Central memory CD8-positive, alpha-beta T cell (primary cell): Measurements from ENCODE around the gene DLGAP5.

Experiments used
- ATAC-seq: fragments of 150-1000 bp; cut with Tn5 transposase; replicated peaks from 2 replicates; pipeline ENCODE4 v1.10.0; 2022; ENCODE audit warnings: mild to moderate bottlenecking, moderate FRiP score, moderate number of reproducible peaks; ENCODE audit not compliant: poor library complexity, severe bottlenecking; ENCODE audit errors: extremely low read depth
- DNase-seq, 2 donors: peaks; one replicate each; pipeline ENCODE4 v3.0.0; 2021; ENCODE audit warnings: low spot score in 2 of 2
- H3K27ac Mint-ChIP-seq: one replicate; pipeline ENCODE4 v1.8.0; 2022; ENCODE audit warnings: low read depth, mild to moderate bottlenecking, moderate library complexity, mixed read lengths
- H3K27me3 Mint-ChIP-seq: one replicate; pipeline ENCODE4 v1.8.0; 2022; ENCODE audit warnings: mixed read lengths
- H3K36me3 Mint-ChIP-seq: one replicate; pipeline ENCODE4 v1.8.0; 2022; ENCODE audit warnings: mild to moderate bottlenecking, moderate library complexity, mixed read lengths; ENCODE audit not compliant: insufficient read depth
- H3K4me1 Mint-ChIP-seq: one replicate; pipeline ENCODE4 v1.8.0; 2022; ENCODE audit warnings: mixed read lengths
- H3K4me3 Mint-ChIP-seq: one replicate; pipeline ENCODE4 v1.8.0; 2022; ENCODE audit warnings: mild to moderate bottlenecking, moderate library complexity, mixed read lengths
- H3K9me3 Mint-ChIP-seq: one replicate; pipeline ENCODE4 v1.8.0; 2022; ENCODE audit warnings: mixed read lengths

Gene DLGAP5

DNA sequence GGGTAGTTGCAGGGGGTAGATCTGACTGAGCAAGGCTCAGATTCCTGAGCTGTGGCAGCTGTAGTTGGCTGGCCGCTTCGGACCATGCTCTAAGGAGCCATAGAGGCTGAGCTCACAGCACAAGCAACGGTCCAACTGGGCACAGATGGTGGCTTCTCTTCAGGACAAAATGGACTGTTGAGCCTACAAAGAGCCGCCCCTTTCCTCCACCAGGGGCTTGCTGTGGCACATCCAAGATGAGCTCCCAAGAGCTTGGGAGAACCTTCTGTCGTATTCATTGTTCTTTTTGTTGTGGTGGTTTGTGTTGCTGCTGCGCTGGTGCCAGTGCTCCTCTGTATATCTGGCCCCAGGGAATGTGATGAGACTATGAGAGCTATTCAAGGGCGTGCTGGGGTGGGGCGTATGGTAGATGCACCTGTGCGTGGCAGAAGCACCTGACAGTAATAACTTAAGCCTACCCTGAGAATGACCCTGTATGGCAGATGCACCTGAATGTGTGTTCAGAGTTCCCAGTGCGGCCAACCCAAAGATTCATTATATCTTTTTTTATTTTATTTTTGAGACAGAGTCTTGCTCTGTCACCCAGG, 80.2 kb downstream of the DLGAP5 start:
- DNase-seq = no peak
- no peak overlapping the region for H3K27ac Mint-ChIP-seq

DNA sequence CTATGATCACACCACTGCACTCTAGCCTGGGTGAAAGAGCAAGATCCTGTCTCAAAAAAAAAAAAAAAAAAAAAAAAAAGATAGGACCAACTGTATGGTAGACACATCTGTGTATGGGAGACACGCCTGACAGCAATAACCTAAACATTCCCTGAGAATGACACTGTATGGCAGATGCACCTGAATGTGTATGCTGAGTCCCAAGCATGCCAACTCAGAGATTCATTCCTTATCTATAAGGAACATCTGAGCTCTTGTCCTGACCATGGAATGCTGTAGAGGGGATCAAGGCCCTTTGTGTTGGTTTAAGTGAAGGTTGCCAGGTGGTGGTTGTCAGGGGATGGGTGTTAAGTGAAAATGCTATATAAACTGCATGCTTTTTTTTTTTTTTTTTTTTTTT, 81.5 kb downstream of the DLGAP5 start:
- Mint-ChIP-seq H3K4me3 (no peak overlapping the region), H3K4me1 (peaks cover 10% of the 10 kb centered on the region), H3K36me3 (peaks cover 3% of the 10 kb centered on the region), H3K9me3 (no peaks in the 10 kb centered on the region), H3K27ac (no peak overlapping the region), H3K27me3 (no peaks in the 10 kb centered on the region)
- no peak for DNase-seq
- ATAC-seq = no peak

More for the DNA sequence above, 80.2 kb downstream of the DLGAP5 start:
- ATAC-seq = no peak
- Mint-ChIP-seq H3K4me1 (peaks cover 10% of the 10 kb centered on the region), H3K27me3 (no peaks in the 10 kb centered on the region), H3K4me3 (no peak overlapping the region), H3K36me3 (peaks cover 3% of the 10 kb centered on the region), H3K9me3 (no peaks in the 10 kb centered on the region)

DNA sequence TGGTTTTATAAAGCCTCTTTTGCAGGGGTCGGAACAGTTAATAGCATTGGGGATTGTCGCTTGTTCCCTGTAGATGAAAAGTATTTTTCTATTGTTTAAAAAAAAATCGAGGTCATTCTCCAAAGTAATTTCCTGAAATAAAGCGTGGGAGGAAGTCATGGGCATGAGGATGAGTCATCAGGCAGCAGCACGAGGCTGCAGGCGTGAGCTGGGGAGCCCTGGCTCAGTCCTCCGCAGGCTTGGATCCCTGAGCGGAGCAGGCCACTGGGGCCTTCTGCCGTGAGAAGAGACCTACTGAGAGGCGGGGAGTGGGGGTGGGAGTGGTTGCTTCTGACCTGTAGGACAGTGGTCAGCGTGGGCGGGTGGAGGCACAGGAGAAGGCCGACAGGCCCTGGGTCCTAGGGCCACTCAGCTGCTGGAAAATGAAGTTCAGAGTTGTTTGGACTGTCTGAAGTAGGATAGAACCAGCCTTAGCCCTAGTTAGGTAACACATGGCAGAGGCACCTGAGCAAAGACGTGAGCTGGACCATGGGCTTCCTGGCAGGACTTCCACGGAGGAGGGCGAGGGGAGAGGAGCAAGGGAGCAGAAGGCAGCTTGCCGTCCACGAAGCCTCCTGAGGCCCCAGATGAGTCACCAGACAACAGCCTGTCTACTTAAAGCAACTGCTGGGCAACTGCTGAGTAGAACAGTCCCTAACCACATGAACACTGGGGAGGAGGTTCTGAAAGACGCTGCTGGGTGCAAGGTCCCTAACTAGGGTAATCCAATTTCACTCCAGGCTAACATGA, 83.4 kb downstream of the DLGAP5 start:
- Mint-ChIP-seq H3K36me3 (peaks cover 3% of the 10 kb centered on the region), H3K27ac (peak overlapping the region; percentile 44), H3K27me3 (no peaks in the 10 kb centered on the region), H3K9me3 (no peaks in the 10 kb centered on the region), H3K4me1 (peaks cover 25% of the 10 kb centered on the region), H3K4me3 (no peak overlapping the region)
- no peak for ATAC-seq
- no peak for DNase-seq

DNA sequence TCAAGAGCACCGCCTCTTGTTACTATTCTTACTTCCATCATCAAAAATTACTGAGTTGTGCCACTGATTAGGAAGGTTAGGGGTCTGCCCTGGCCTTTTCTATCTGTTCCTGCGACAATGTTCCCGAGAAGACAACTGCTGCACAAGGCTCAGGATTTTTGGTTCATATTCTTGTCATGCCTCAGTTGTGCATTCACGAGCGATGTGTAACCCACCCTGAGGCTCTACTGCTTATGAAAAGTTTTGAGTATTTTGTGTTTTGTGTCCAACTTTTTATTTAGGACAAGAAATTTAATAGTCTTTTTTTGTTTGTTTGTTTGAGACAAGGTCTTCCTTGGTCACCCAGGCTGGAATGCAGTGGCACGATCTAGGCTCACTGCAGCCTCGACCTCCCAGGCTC, 85.4 kb downstream of the DLGAP5 start:
- Mint-ChIP-seq H3K9me3 (no peaks in the 10 kb centered on the region), H3K4me1 (peaks cover 41% of the 10 kb centered on the region), H3K4me3 (no peak overlapping the region), H3K27ac (peak overlapping the region; percentile 58), H3K27me3 (no peaks in the 10 kb centered on the region), H3K36me3 (peaks cover 3% of the 10 kb centered on the region)
- DNase-seq (no peak), ATAC-seq (no peak)

DNA sequence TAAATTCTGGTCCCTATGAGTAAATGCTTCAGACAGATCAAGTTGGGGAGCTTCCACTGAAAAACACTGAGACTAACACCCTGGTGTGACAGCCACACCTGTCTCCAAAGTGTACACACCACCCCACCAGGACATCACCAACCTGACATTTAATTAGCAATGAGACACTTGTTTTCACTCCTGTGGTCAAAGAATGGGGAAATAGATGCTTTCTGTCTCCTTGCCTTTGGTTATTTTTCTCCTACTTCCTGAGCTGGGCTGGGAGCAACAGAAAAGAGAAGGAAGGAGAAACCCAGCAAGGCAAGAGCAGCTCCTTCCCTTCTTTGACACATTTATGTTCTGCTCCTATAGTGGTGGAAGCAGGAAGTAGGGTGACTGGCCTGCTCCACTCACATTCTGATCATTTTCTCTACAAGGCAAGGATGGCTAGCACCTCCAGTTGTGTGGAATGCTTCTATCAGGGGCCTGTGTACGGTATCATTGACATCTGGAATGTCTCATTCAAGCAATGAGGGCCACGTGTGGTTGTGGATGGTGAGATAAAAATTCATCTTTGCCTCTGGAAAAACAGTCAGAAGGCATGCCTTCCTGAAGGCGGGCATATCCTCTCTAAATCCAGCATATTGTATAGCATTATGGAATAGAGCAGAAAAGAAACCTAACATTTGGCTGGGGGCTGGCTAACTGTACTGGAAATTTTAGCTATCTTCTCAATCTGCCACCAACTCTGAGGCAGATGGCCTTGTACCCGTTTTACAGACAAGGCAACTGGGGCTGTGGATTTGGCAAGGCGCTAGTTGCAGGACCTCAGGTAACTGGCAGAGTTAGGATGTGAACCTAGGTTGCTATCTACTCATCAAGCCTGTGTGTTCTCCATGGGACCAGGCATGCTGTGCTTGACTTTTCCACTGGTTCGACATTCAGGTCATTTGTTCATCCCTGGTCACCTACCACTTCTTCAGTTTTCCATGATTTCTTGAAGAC, 87.1 kb downstream of the DLGAP5 start:
- Mint-ChIP-seq H3K27ac (peak overlapping the region; percentile 97), H3K9me3 (no peaks in the 10 kb centered on the region), H3K27me3 (no peaks in the 10 kb centered on the region), H3K36me3 (peaks cover 5% of the 10 kb centered on the region), H3K4me1 (peaks cover 52% of the 10 kb centered on the region), H3K4me3 (peak overlapping the region; percentile 37)
- ATAC-seq (no peak), DNase-seq (no peak)

DNA sequence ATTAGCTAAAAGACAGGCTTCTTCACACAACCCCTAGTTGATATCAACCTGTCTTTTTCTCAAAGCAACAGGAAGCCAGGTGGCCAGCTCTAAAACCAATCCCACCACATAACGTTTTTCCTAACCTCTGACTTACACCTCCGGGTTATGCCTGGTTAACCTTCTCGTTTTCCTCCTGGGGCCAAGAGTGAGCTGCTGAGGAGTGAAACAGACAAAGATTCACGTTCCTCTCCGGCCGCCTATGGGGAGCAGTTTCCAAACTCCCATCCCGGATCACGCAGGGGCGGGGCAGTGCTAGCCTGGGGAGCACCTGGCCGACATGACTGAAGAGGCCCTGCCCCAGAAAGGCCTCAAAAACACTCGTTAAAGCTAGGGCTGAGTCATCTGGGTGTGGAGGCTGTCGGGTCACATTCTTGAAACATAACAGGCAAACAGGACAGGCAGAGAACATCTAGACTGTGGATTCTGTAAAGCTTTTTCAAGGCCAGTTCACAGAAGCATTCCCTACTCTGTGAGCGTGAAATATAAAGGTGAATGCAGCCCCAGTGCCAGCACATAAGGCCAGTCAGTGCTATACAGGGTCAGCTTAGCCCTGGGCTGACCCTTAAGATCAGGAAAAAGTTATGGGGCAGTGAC, 88.3 kb downstream of the DLGAP5 start:
- H3K36me3 Mint-ChIP-seq = peaks cover 3% of the 10 kb centered on the region
- peaks cover 57% of the 10 kb centered on the region for H3K4me1 Mint-ChIP-seq
- peak overlapping the region; percentile 97 for H3K27ac Mint-ChIP-seq
- H3K4me3 Mint-ChIP-seq = peak overlapping the region; percentile 67
- ATAC-seq (peak; percentile 62), DNase-seq (peak; percentile 23 to 43)
- H3K9me3 Mint-ChIP-seq = peaks cover 5% of the 10 kb centered on the region
- H3K27me3 Mint-ChIP-seq = no peaks in the 10 kb centered on the region

DNA sequence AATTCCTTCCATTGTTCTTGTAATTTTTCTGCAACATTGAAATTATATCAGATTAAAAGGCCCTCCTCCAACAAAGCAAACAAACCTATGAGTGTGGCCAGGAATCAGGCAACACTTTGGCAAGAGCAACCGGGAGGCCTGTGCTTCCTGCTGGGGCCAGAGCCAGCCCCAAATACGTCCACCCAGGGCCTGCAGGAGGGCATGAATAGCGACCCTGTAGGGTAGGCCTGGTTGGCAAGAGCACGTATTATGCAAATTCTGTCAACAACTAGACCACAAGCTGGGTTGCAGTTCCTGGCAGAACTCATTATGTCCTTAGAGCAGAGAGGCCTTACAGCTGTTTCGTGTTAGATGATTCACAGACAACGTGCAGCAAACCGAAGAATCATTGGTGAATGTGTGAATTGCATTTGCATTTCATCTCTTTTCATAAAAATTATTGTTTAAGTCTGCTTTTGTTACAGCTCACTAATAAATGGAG, 89.2 kb downstream of the DLGAP5 start:
- ATAC-seq (peak; percentile 83), DNase-seq (peak in 1 of 2 donors; percentile 45)
- H3K9me3 Mint-ChIP-seq = peaks cover 5% of the 10 kb centered on the region
- H3K4me1 Mint-ChIP-seq = peaks cover 59% of the 10 kb centered on the region
- peak overlapping the region; percentile 67 for H3K4me3 Mint-ChIP-seq
- H3K27ac Mint-ChIP-seq = peak overlapping the region; percentile 97
- H3K27me3 Mint-ChIP-seq = no peaks in the 10 kb centered on the region
- H3K36me3 Mint-ChIP-seq = peaks cover 2% of the 10 kb centered on the region

DNA sequence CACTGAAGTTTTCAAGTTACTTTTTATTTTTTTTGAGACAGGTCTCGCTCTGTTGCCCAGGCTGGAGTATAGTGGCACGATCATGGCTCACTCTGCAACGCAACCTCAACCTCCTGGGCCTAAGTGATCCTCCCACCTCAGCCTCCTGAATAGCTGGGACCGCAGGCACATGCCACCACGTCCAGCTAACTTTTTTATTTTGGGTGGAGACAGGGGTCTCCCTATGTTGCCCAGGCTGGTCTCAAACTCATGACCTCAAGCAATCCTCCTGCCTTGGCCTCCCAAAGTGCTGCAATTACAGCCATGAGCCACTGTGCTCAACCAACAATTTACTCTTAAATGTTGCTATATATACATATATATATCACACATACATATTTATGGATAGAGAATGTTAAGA, 89.7 kb downstream of the DLGAP5 start:
- Mint-ChIP-seq H3K27ac (peak overlapping the region; percentile 97), H3K9me3 (peaks cover 5% of the 10 kb centered on the region), H3K36me3 (peaks cover 2% of the 10 kb centered on the region), H3K4me3 (no peak overlapping the region), H3K27me3 (no peaks in the 10 kb centered on the region), H3K4me1 (peaks cover 63% of the 10 kb centered on the region)
- no peak for DNase-seq
- no peak for ATAC-seq

DNA sequence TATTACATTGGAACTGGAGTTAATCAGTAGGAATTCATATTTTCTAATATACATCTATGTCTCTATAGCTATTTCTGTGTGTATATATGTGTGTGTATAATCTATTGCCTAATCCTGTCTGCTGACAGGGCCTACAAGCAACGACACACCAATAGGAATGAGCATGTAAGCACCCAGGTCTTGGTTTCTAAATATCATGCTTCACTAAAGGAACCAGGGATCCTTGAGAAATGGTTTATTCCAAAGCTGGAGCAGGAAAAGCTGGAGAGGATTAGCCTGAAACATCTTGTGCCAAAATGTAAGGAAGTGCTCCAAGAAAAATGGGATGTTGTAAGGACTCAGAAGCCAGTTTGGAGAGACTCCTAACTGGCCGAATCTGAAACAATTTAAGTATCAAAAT, 91.6 kb downstream of the DLGAP5 start:
- ATAC-seq (no peak), DNase-seq (no peak)
- H3K27me3 Mint-ChIP-seq = no peaks in the 10 kb centered on the region
- no peak overlapping the region for H3K4me3 Mint-ChIP-seq
- H3K27ac Mint-ChIP-seq = no peak overlapping the region
- H3K4me1 Mint-ChIP-seq = peaks cover 63% of the 10 kb centered on the region
- H3K9me3 Mint-ChIP-seq = peaks cover 5% of the 10 kb centered on the region
- peaks cover 2% of the 10 kb centered on the region for H3K36me3 Mint-ChIP-seq

DNA sequence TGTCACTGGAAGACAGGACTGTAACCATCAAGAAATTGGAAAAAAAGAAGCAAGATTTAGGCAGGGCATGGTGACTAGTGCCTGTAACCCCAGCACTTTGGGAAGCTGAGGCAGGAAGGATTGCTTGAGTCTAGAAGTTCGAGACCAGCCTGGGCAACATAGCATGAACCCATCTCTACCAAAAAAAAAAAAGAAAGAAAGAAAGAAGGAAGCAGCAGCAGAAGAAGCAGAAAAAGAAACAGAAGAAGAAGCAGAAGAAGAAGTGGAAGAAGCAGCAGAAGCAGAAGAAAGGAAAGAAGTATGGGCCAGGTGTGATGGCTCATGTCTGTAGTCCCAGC, 92.9 kb downstream of the DLGAP5 start:
- ATAC-seq (no peak), DNase-seq (no peak)
- peaks cover 5% of the 10 kb centered on the region for H3K9me3 Mint-ChIP-seq
- peaks cover 2% of the 10 kb centered on the region for H3K36me3 Mint-ChIP-seq
- H3K4me1 Mint-ChIP-seq = peaks cover 53% of the 10 kb centered on the region
- H3K4me3 Mint-ChIP-seq = peak overlapping the region; percentile 27
- H3K27ac Mint-ChIP-seq = peak overlapping the region; percentile 99
- H3K27me3 Mint-ChIP-seq = no peaks in the 10 kb centered on the region
